Uterus (tissue), 2 donors: Measurements from ENCODE around the gene AP1M2.

Experiments
- POLR2A ChIP-seq, 2 donors: fragments of 450-650 bp; IDR thresholded peaks; one replicate each; pipeline ENCODE4 v1.6.1; 2016; ENCODE audit warnings: antibody characterized with exemption in 2 of 2, mild to moderate bottlenecking in 1 of 2, moderate library complexity in 1 of 2
- TF ChIP-seq, protein P1 (sequence below), 4 experiments: fragments of 200-600 bp in 2 of 4; fragments of 450-650 bp in 2 of 4; sonication (generic) in 2 of 4; IDR thresholded peaks; one replicate each; pipeline ENCODE4 v1.5.1; 2016 to 2019; ENCODE audit warnings: antibody characterized with exemption in 4 of 4, mild to moderate bottlenecking in 2 of 4, moderate library complexity in 1 of 4

DNA sequence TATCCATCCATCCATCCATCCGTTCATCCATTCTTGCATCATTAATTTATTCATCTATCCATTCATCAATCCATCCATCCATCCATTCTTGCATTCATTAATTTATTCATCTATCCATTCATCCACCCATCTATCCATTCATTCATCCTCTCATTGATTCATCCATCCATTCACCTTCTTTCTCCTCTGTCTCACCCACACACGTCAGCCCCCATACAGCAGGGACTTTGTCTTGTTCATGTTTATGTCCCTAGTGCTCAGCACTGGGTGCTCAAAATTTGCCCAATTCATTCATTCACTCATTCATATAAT, 683 bp upstream of the AP1M2 start:
- no peak for TF ChIP-seq POLR2A (IDR thresholded peaks at IDR 0.05)
- TF ChIP-seq, protein P1, sequence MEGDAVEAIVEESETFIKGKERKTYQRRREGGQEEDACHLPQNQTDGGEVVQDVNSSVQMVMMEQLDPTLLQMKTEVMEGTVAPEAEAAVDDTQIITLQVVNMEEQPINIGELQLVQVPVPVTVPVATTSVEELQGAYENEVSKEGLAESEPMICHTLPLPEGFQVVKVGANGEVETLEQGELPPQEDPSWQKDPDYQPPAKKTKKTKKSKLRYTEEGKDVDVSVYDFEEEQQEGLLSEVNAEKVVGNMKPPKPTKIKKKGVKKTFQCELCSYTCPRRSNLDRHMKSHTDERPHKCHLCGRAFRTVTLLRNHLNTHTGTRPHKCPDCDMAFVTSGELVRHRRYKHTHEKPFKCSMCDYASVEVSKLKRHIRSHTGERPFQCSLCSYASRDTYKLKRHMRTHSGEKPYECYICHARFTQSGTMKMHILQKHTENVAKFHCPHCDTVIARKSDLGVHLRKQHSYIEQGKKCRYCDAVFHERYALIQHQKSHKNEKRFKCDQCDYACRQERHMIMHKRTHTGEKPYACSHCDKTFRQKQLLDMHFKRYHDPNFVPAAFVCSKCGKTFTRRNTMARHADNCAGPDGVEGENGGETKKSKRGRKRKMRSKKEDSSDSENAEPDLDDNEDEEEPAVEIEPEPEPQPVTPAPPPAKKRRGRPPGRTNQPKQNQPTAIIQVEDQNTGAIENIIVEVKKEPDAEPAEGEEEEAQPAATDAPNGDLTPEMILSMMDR (IDR thresholded peaks at IDR 0.05): no peak
